HG02623 (cell line): ENCODE data around the gene SATB1.
"Not testable (repeated sequence)": the region's sequence is repeated elsewhere in the genome, so short reads cannot be mapped to it uniquely, and the experiment has no call there.

Experiments
- ATAC-seq: cut with Tn5 transposase; IDR thresholded peaks from one replicate; pipeline ENCODE4 v1.9.1; 2021; ENCODE audit warnings: moderate library complexity; ENCODE audit not compliant: unreplicated experiment

The SATB1 gene

GRCh38 chr3:18424729-18425640, at the start of gene SATB1:
TSS of gene SATB1 (minus strand) at chr3:18425339. CDS start at chr3:18420967, 4,372 bp downstream.
- ATAC-seq: peak; percentile 44

DNA sequence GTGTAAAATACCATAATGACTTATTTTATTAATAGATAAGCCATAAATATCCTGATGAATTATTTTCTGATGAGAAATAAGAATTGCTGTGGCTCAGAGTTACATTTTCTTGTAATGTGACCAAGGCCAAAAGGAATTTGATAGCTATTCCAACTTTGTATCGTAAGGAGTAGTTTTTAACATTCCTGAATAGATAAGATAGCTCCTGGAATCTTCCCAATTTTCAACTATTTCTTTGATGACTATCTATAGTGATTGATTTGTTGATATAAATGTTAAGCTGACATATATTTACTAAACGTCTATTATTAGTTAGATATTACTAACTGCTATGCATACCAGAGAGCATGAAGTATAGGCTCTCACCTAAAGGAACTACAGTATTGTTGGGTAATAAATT, 49.1 kb upstream of the SATB1 start:
- ATAC-seq: no peak

DNA sequence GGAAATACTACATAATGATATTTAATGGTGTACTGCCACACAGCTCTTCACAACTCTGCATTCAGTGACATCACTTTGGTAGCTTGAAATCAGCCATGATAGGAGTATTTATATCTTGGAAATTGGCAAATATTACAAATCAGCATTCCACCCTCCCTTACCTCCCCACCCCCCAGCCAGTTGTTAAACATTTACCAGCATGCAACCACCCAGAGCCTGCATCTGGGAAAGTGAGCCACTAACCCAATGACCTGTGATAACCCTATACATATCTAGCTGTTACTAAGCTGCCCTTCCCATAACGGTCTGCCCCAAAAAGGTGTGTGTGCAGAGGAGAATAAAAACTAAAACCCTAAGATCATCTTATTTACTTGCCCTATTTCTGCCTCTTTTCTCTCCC, 44.6 kb upstream of the SATB1 start:
- no peak for ATAC-seq

- no peak for ATAC-seq
Measured at GRCh38 chr3:18466136-18466535, 41.0 kb upstream of the SATB1 start.

- no peak for ATAC-seq
Measured at GRCh38 chr3:18454766-18455165, 29.6 kb upstream of the SATB1 start.

DNA sequence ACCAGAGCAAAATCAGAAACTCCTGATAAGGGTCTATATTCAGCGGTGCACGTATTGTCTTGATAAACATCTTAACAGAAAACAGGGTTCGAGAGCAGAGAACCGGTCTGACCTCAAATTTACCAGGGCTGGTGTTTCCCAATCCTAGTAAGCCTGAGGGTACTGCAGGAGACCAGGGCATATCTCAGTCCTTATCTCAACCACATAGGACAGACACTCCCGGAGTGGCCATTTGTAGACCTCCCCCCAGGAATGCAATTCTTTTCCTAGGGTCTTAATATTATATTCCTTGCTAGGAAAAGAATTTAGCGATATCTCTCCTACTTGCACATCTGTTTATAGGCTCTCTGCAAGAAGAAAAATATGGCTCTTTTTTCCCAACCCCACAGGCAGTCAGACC, 24.5 kb upstream of the SATB1 start:
- not testable (repeated sequence) for ATAC-seq

- ATAC-seq: no peak
Measured at GRCh38 chr3:18447720-18448119, 22.6 kb upstream of the SATB1 start.

- no peak for ATAC-seq
Measured at GRCh38 chr3:18446149-18446825, 21.1 kb upstream of the SATB1 start.

DNA sequence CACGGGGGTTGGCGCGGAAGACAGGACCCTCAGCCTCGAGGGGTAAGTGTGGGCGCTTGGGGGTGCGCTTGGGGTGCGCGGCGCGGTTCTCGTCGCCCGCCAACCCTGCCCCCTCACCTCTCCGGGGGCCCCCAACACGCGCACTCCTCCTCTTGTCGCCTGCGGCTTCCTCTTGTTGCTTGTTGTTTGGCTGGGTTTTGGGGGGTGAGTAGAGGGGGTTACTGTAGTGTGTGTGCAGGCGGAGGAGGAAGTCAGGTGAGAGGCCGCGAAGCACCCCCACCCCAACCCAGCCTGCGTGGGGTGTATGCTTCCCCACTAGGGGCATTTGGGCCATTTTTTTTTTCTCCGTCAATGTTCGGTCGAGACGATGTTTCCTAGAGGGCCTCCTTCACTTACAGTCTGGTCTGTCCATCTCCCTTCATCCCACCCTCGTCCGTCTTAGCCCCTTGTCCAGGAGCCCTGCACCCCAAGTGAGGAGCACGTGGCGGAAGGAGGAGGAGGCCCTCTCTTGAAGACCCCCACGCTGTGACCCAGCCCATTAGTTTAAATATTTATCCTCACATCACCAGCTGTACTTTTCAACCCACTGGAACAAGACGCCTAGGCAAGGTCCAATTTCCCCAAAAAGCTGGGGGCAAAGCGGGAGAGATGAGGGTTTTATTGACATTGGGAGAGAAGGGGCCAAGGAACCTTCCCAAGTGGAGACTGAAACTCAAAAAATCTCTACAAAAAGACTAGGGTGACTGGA, 20.4 kb upstream of the SATB1 start:
- ATAC-seq: peak; percentile 19

DNA sequence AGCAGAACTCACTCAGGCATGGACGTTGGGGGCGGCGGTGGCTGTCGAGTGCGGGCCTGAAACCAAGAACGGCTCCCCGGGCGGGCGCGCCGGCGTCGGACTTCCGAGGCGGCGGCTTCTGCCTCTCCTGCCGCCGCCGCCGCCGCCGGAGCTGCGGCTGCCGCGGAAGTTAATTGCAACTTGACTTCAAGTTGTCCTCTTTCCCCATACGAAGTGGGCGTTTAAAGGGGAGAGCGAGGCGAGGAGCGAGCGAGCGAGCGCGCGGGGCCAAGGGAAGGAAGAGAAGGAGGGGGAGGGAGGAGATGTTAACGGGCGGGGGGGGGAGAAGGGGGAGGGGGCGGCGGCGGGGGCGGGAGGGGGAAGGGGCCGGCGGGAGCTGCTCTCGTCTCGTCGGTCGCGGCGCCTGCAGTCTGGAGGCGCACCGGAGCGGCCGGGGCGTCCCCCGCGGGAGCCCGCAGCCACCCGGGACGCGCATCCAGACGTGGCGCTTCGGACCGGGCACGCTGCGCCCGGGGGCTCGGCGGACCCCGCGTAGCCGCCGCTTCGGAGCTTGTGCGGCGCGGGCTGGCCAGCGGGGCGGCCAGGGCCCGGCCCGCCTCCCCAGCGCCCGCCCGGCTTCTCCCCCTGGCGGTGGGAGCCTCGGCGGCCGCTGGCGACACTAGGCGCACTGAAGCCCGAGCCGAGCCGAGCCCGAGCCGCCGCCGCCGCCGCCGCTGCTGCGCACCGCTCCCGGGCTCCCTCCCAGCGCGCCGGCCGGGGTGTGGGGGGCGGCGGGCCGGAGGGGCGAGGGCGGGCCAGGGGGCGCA, 19.7 kb upstream of the SATB1 start:
- peak; percentile 95 for ATAC-seq

GRCh38 chr3:18443665-18444594, 18.8 kb upstream of the SATB1 start:
- ATAC-seq: no peak

GRCh38 chr3:18442756-18443664, 17.9 kb upstream of the SATB1 start:
- no peak for ATAC-seq

DNA sequence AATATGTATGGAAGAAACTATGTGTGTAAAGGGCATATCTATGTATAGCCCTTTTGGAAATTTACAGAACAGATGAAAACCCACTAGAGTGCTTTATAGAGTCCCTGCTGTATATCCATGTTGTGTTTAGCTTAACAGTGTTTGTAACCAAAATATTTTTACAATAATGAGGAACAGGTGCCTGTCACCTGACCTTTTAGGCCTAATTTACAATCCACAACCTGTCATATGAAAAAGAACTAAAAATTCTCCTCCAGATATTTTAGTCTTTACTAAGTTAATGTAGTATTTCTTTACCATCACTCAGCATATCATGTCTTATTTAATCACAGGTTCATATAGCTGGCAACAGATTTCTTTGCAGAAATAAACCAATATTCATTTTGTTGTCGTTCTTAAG, 16.4 kb upstream of the SATB1 start:
- ATAC-seq: no peak

- no peak for ATAC-seq
Measured at GRCh38 chr3:18440066-18440722, 15.1 kb upstream of the SATB1 start.

DNA sequence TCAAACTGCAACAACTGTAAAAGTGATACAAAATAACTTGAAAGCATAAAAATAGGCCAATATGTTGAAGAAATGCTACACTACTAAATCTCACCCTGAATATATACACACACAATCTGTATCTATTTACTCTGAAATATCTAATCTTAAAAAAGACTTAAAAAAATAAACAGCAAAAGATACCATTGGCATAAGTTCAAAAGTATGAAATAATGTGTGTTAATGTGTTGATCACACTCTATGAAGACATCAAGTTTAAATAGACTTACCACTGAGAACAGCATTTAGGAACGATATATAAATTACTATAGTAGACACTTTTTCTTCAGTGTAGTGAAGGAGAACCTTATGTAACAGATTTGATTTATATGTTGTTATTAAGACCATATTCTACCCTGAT, 14.1 kb upstream of the SATB1 start:
- ATAC-seq: no peak

- no peak for ATAC-seq
Measured at GRCh38 chr3:18438586-18438985, 13.4 kb upstream of the SATB1 start.

DNA sequence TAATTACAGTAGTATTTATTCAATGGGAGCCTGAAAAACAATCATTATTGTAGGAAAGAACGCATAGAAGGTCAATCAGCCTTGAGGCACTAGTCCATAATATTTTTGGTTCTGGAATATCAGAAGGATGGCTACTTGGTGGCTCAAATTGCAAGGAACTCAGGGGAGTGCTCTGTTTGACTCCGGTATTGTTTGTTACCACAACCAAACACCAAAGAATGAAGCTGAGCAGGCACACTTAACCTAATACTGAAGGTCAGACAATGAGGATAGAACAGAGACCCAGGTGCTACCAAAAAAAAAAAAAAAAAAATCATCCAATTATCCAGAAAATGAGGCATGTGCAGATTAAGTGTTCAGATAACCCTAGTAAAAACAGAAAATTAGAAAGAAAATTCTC, 11.1 kb upstream of the SATB1 start:
- ATAC-seq: no peak

GRCh38 chr3:18434711-18435110, 9.6 kb upstream of the SATB1 start:
- no peak for ATAC-seq
